Psoas muscle (tissue), 8 donors: ENCODE measurements around the gene CASK. TPM values are rescaled to one million over a fixed set of nuclear protein-coding genes. Genes with fewer than 3 reads are reported as not detected.
A peak's percentile ranks its signal among the peaks of the same experiment; 100 is the strongest.

ENCODE experiments used
- ATAC-seq, 4 donors: fragments of 200-7000 bp; cut with Tn5 transposase; one replicate each; pipeline ENCODE4 v1.9.1; 2020; ENCODE audit warnings: moderate library complexity in 3 of 4, mild to moderate bottlenecking in 2 of 4
- DNase-seq, 2 donors: peaks; one replicate each; pipeline ENCODE4 v3.0.0-alpha.2; 2020
- H3K27ac ChIP-seq: fragments of 200-600 bp; one replicate; pipeline ENCODE4 v1.8.0; 2022
- H3K27me3 ChIP-seq, 3 donors: fragments of 200-600 bp in 1 of 3; one replicate each; pipeline versions ENCODE4 v1.6.1 to v1.8.0; 2013 to 2022; ENCODE audit warnings: low read length in 2 of 3, mild to moderate bottlenecking in 2 of 3, moderate library complexity in 1 of 3; ENCODE audit not compliant: insufficient read depth in 3 of 3
- H3K36me3 ChIP-seq, 2 donors: fragments of 200-600 bp in 1 of 2; one replicate each; pipeline versions ENCODE4 v1.6.1 to v1.8.0; 2013 to 2022; ENCODE audit warnings: low read depth in 1 of 2, mild to moderate bottlenecking in 1 of 2, moderate library complexity in 1 of 2; ENCODE audit not compliant: insufficient read depth in 1 of 2
- H3K4me1 ChIP-seq: fragments of 200-600 bp; one replicate; pipeline ENCODE4 v1.8.0; 2022
- H3K4me3 ChIP-seq: fragments of 200-600 bp; one replicate; pipeline ENCODE4 v1.8.0; 2022; ENCODE audit warnings: mild to moderate bottlenecking
- H3K9me3 ChIP-seq: fragments of 200-600 bp; one replicate; pipeline ENCODE4 v1.8.0; 2022
- WGBS, 3 donors: extraction: QIAGEN DNeasy Blood & Tissue Kit; methylation state at CpG; one replicate each; pipeline versions ENCODE4 v1.1.6 to v1.1.7; 2013; 5-methylcytosine and 5-hydroxymethylcytosine counted together
- intact Hi-C, 2 donors: fragments of 100-400 bp; cut with DNase I; formaldehyde crosslinking; loops; one replicate each; pipeline versions ENCODE4 v1.11.0 to v1.14.2; 2022
- polyA plus RNA-seq, 3 donors: library from polyadenylated mRNA; stranded (reverse); fragments of 200-250 nt; gene quantifications; one replicate each; pipeline ENCODE4 v1.2.3, GENCODE V29; 2013
- total RNA-seq, 4 donors: library from RNA; stranded (reverse); fragmentation: NEBNext Ultra II Directional in 2 of 4; extraction: Animal tissue kit (Norgen Biotek cat#: 25700) in 2 of 4; gene quantifications; one replicate each; pipeline versions ENCODE4 v1.2.1 to v1.2.4, GENCODE V29; 2021 to 2023
- TF ChIP-seq, protein P1 (sequence below): fragments of 200-600 bp; IDR thresholded peaks from one replicate; pipeline ENCODE4 v1.8.0; 2022; ENCODE audit warnings: antibody characterized with exemption
- donor health status: healthy with polysubstance abuse.
- donor health status: DM: no; HTN: no; CAD: no; lungs with moderate emphysema.
- donor health status: Bipolar disorder and iron deficiency.
- donor health status: healthy.
- donor health status: DM: yes; HTN: yes; CAD: no.
- donor health status: DM: no; HTN: no; CAD: no.
- donor health status: DM: no; HTN: no; CAD: no.
- donor health status: DM: yes; HTN: yes; CAD: no.

The CASK gene
- total and polyA plus RNA-seq, 7 donors = 2.8 to 19.4 (median 9.7) TPM

DNA sequence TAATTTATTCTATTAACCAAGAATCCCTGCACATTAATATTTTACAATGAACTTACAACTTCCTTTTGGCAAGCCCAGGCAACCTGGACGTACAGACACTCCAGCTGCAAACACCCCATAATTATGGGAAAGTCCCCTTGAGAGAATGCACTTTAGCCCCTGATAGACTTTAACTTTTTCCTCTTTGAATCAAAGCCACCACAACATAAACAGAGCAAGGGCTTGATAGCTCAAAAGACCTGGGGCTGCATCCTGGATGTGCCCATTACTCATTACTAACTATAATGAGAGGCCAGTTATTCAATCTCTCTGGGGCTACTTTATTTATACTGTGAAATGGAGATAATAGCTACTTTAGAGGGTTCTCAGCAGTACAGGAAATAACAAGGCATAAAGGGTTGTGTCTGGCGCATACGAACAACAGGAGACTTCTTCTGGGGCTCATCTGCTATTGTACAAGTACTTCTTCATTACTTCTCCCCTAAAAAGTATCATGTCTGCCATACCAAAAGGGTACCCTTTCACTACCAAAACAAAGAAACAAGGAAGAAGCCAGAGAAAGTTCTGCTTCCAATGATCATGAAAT, 54.9 kb downstream of the CASK start:
- intact Hi-C loops = no loop called here

DNA sequence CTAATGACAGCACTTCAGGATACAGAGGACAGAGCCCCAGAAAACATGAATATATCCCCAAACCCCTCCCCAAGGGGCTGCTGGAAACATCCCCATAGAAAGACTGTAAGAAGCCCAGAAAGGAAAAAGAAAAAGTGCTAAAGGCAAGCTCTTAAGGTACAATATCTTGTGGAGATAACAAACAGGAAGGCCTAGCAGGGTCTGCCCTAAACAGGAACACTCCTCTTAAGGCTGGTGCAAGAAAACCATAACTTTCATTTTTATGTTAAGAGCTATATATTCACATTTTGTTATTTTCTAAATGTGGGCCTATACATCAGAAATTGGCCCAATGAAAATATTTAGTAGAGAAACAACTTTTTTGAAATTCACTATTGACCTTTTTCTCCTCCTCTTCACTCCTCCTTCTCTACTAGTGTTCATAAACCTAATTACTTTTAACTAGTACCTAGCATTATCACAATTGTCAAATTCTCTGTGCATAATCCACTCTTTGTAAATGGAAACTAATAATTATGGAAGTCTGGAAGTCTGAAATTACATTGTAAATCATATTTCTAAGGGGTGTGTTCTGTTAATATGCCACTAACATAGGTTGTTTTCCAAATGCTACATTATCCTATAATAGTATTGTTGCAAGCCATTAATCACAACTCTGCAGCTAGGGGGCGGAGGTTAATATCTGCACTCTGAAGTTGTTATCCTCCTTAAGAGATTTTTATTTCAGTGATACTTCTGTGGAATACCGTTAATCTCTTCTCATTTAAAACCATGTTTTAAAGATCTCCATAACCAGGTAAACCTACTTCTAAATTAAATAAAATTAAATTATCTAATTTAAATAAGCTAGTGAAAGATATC, 59.8 kb downstream of the CASK start:
- no peak for DNase-seq
- Histone ChIP-seq H3K36me3 (no peaks in the 10 kb centered on the region), H3K4me3 (no peak overlapping the region), H3K4me1 (no peaks in the 10 kb centered on the region), H3K9me3 (no peaks in the 10 kb centered on the region), H3K27me3 (peaks cover 0 to 8% (median 0%) of the 10 kb centered on the region in 3 donors), H3K27ac (no peak overlapping the region)
- WGBS, 3 donors = 74 to 98% (median 95%) methylated on average over 2 of the region's 2 CpGs
- no peak for ATAC-seq
- TF ChIP-seq, protein P1, sequence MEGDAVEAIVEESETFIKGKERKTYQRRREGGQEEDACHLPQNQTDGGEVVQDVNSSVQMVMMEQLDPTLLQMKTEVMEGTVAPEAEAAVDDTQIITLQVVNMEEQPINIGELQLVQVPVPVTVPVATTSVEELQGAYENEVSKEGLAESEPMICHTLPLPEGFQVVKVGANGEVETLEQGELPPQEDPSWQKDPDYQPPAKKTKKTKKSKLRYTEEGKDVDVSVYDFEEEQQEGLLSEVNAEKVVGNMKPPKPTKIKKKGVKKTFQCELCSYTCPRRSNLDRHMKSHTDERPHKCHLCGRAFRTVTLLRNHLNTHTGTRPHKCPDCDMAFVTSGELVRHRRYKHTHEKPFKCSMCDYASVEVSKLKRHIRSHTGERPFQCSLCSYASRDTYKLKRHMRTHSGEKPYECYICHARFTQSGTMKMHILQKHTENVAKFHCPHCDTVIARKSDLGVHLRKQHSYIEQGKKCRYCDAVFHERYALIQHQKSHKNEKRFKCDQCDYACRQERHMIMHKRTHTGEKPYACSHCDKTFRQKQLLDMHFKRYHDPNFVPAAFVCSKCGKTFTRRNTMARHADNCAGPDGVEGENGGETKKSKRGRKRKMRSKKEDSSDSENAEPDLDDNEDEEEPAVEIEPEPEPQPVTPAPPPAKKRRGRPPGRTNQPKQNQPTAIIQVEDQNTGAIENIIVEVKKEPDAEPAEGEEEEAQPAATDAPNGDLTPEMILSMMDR = peak; percentile 6
- intact Hi-C loops = no loop called here

More for the DNA sequence above, 54.9 kb downstream of the CASK start:
- Histone ChIP-seq H3K27ac (no peak overlapping the region), H3K27me3 (peaks cover 0 to 8% (median 0%) of the 10 kb centered on the region in 3 donors), H3K9me3 (no peaks in the 10 kb centered on the region), H3K4me3 (no peak overlapping the region), H3K36me3 (no peaks in the 10 kb centered on the region), H3K4me1 (no peaks in the 10 kb centered on the region)
- no peak for ATAC-seq
- WGBS, 3 donors = 78 to 90% (median 83%) methylated on average over 3 of the region's 3 CpGs
- TF ChIP-seq, protein P1 = no peak
- no peak for DNase-seq

DNA sequence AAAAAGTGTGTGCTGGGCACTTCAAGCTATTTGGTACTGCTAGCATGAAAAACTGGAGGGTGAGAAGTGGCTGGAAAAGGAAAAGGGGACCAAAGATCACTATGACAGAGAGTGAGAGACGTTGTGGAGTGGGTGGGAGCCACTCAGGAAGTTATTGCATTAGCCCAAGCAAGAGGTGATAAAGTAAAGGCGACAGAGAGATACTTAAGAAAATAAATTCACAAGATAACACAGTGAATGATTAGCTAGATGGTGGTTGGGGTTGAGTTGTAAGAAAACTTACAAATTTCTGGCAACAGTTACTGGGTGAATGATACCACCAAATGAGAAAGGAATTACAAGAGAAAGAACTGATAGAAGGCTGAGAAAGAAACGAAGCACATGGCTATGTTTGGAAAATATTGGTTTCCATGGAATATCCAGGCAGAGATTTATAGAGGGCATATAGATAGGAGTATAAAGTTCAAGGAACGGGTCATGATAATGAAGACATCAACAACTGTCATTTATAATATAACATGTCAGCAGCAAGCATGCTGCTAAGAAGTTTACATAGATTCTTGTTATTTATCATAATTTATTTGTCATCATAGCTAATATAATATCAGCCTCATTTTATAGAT, 60.7 kb downstream of the CASK start:
- H3K4me1 ChIP-seq = no peaks in the 10 kb centered on the region
- DNase-seq (no peak), ATAC-seq (no peak)
- peaks cover 0 to 8% (median 0%) of the 10 kb centered on the region in 3 donors for H3K27me3 ChIP-seq
- H3K4me3 ChIP-seq = no peak overlapping the region
- no peaks in the 10 kb centered on the region for H3K36me3 ChIP-seq
- intact Hi-C loops = no loop called here
- H3K27ac ChIP-seq = no peak overlapping the region
- TF ChIP-seq, protein P1 = no peak
- no peaks in the 10 kb centered on the region for H3K9me3 ChIP-seq
- WGBS, 3 donors = 69 to 85% (median 85%) methylated on average over 4 of the region's 4 CpGs

DNA sequence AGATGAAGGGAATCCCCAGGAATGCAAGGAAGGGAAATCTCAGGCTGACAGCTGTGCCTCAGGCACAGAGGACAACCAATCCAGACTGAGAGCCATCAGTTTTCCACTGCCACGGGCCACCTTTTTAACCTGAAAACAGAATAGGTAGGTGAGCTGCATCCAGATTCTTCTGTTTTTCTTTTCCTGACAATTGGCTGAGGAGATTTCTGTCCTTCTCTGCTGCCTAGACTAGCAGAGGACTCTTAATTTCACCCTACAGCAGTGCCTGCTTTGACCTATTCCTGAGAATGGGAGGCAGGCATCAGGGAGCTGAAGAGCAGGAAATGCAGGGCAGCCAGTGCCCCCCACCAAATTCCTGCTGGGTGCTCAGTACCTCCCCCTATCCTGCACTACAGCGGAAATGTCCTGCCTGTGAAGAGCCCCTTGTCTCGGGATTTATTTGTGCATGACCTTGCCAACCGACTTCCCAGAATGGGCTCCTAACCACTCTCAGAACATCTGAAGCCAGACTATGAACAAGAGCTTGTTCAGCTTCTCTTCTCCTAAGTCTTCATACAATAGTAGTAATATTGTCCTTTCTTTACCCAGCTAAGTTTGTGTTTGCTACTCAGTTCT, 65.1 kb downstream of the CASK start:
- Histone ChIP-seq H3K36me3 (no peaks in the 10 kb centered on the region), H3K27me3 (peaks cover 0 to 6% (median 0%) of the 10 kb centered on the region in 3 donors), H3K27ac (no peak overlapping the region), H3K4me3 (no peak overlapping the region), H3K4me1 (no peaks in the 10 kb centered on the region), H3K9me3 (no peaks in the 10 kb centered on the region)
- TF ChIP-seq, protein P1 = no peak
- intact Hi-C loops = no loop called here
- DNase-seq (no peak), ATAC-seq (no peak)
- WGBS, 3 donors = 64 to 81% (median 77%) methylated on average over 4 of the region's 4 CpGs
